Measurements from ENCODE around the gene PI4K2B. TPM values are rescaled to one million over a fixed set of nuclear protein-coding genes. Genes with fewer than 3 reads are reported as not detected.
A peak's percentile ranks its signal among the peaks of the same experiment; 100 is the strongest.

PI4K2B gene
- total and polyA plus RNA-seq, 4 donors = 12.3 to 34.7 (median 19.4) TPM

- TF ChIP-seq SP1 (IDR thresholded peaks at IDR 0.05) (no peak), EGR1 (IDR thresholded peaks at IDR 0.05; ENCODE audit: low read depth in 2 of 2) (no peak), FOXA1 (IDR thresholded peaks at IDR 0.05) (no peak), YY1 (IDR thresholded peaks at IDR 0.05) (no peak), REST (IDR thresholded peaks at IDR 0.05) (no peak), RXRA (IDR thresholded peaks at IDR 0.05) (no peak)
- Histone ChIP-seq H3K27ac (ENCODE audit: low read depth in 1 of 2, low read length in 2 of 2) (no peak overlapping the region), H3K9ac (ENCODE audit: low read depth in 1 of 2, low read length in 2 of 2) (no peak overlapping the region), H3K27me3 (ENCODE audit: control insufficient read depth in 4 of 4, insufficient read depth in 4 of 4, low read length in 3 of 4) (no peaks in the 10 kb centered on the region), H3K9me3 (ENCODE audit: control insufficient read depth in 4 of 4, low read length in 3 of 4) (no peaks in the 10 kb centered on the region), H3K36me3 (ENCODE audit: control insufficient read depth in 4 of 4, insufficient read depth in 3 of 4, low read depth in 1 of 4, low read length in 3 of 4) (no peaks in the 10 kb centered on the region), H3K4me1 (ENCODE audit: control insufficient read depth in 4 of 4, insufficient read depth in 4 of 4, low read length in 3 of 4) (peaks cover 0 to 13% (median 7%) of the 10 kb centered on the region in 4 donors), H3K4me3 (ENCODE audit: low read depth in 1 of 3, low read length in 3 of 3) (no peak overlapping the region)
- no peak for DNase-seq (ENCODE audit: low spot score)
- 94% methylated on average over 4 of the region's 4 CpGs for WGBS
Measured at GRCh38 chr4:25184056-25184455, 49.8 kb upstream of the PI4K2B start.

GRCh38 chr4:25190407-25190806, 43.4 kb upstream of the PI4K2B start:
- Histone ChIP-seq H3K36me3 (ENCODE audit: control insufficient read depth in 4 of 4, insufficient read depth in 3 of 4, low read depth in 1 of 4, low read length in 3 of 4) (no peaks in the 10 kb centered on the region), H3K4me1 (ENCODE audit: control insufficient read depth in 4 of 4, insufficient read depth in 4 of 4, low read length in 3 of 4) (peaks cover 0 to 6% (median 0%) of the 10 kb centered on the region in 4 donors), H3K9ac (ENCODE audit: low read depth in 1 of 2, low read length in 2 of 2) (no peak overlapping the region), H3K27ac (ENCODE audit: low read depth in 1 of 2, low read length in 2 of 2) (no peak overlapping the region), H3K4me3 (ENCODE audit: low read depth in 1 of 3, low read length in 3 of 3) (no peak overlapping the region), H3K9me3 (ENCODE audit: control insufficient read depth in 4 of 4, low read length in 3 of 4) (no peaks in the 10 kb centered on the region), H3K27me3 (ENCODE audit: control insufficient read depth in 4 of 4, insufficient read depth in 4 of 4, low read length in 3 of 4) (no peaks in the 10 kb centered on the region)
- DNase-seq (ENCODE audit: low spot score) = no peak
- WGBS = 50% methylated on average over 2 of the region's 2 CpGs
- TF ChIP-seq TAF1 (conservative IDR thresholded peaks at IDR 0.05) = no peak
- peak in 1 of 2 donors; percentile 27 for TF ChIP-seq HNF4A (conservative IDR thresholded peaks at IDR 0.05)
- TF ChIP-seq RAD21 (IDR thresholded peaks at IDR 0.05) = peak in 1 of 2 donors; percentile 12
- TF ChIP-seq SP1 (IDR thresholded peaks at IDR 0.05) = no peak
- TF ChIP-seq EGR1 (IDR thresholded peaks at IDR 0.05; ENCODE audit: low read depth in 2 of 2) = no peak
- TF ChIP-seq FOXA2 (IDR thresholded peaks at IDR 0.05) = no peak
- no peak for TF ChIP-seq RXRA (IDR thresholded peaks at IDR 0.05)
- TF ChIP-seq MAX (IDR thresholded peaks at IDR 0.05) = no peak
- TF ChIP-seq HNF4G (IDR thresholded peaks at IDR 0.05) = no peak
- no peak for TF ChIP-seq JUND (IDR thresholded peaks at IDR 0.05)
- TF ChIP-seq FOXA1 (IDR thresholded peaks at IDR 0.05) = no peak
- no peak for TF ChIP-seq ATF3 (IDR thresholded peaks at IDR 0.05)

- 98% methylated on average over 2 of the region's 2 CpGs for WGBS
- H3K36me3 ChIP-seq (ENCODE audit: control insufficient read depth in 4 of 4, insufficient read depth in 3 of 4, low read depth in 1 of 4, low read length in 3 of 4) = no peaks in the 10 kb centered on the region
- H3K9ac ChIP-seq (ENCODE audit: low read depth in 1 of 2, low read length in 2 of 2) = no peak overlapping the region
- no peaks in the 10 kb centered on the region for H3K9me3 ChIP-seq (ENCODE audit: control insufficient read depth in 4 of 4, low read length in 3 of 4)
- no peak for DNase-seq (ENCODE audit: low spot score)
- no peaks in the 10 kb centered on the region for H3K27me3 ChIP-seq (ENCODE audit: control insufficient read depth in 4 of 4, insufficient read depth in 4 of 4, low read length in 3 of 4)
- H3K4me3 ChIP-seq (ENCODE audit: low read depth in 1 of 3, low read length in 3 of 3) = no peak overlapping the region
- no peak overlapping the region for H3K27ac ChIP-seq (ENCODE audit: low read depth in 1 of 2, low read length in 2 of 2)
- peaks cover 0 to 6% (median 1%) of the 10 kb centered on the region in 4 donors for H3K4me1 ChIP-seq (ENCODE audit: control insufficient read depth in 4 of 4, insufficient read depth in 4 of 4, low read length in 3 of 4)
- TF ChIP-seq RXRA (IDR thresholded peaks at IDR 0.05) (no peak), MAX (IDR thresholded peaks at IDR 0.05) (no peak), EGR1 (IDR thresholded peaks at IDR 0.05; ENCODE audit: low read depth in 2 of 2) (no peak), FOXA2 (IDR thresholded peaks at IDR 0.05) (no peak), CTCF (IDR thresholded peaks at IDR 0.05; ENCODE audit: low read depth, low read length, missing input control) (no peak), HNF4A (conservative IDR thresholded peaks at IDR 0.05) (no peak), JUND (IDR thresholded peaks at IDR 0.05) (no peak), FOXA1 (IDR thresholded peaks at IDR 0.05) (no peak), YY1 (IDR thresholded peaks at IDR 0.05) (no peak), ZBTB33 (IDR thresholded peaks at IDR 0.05) (no peak), HNF4G (IDR thresholded peaks at IDR 0.05) (no peak), TAF1 (conservative IDR thresholded peaks at IDR 0.05) (no peak), RAD21 (IDR thresholded peaks at IDR 0.05) (no peak), SP1 (IDR thresholded peaks at IDR 0.05) (no peak)
Measured at GRCh38 chr4:25198713-25199112, 35.1 kb upstream of the PI4K2B start.

Measured in liver (tissue), 9 donors.